SW480 (cell line): ENCODE results near the gene PPIL3.

Experiments
- DNase-seq: peaks from one replicate; pipeline ENCODE4 v3.0.0-alpha.2; 2016; ENCODE audit warnings: low spot score

PPIL3 gene

DNA sequence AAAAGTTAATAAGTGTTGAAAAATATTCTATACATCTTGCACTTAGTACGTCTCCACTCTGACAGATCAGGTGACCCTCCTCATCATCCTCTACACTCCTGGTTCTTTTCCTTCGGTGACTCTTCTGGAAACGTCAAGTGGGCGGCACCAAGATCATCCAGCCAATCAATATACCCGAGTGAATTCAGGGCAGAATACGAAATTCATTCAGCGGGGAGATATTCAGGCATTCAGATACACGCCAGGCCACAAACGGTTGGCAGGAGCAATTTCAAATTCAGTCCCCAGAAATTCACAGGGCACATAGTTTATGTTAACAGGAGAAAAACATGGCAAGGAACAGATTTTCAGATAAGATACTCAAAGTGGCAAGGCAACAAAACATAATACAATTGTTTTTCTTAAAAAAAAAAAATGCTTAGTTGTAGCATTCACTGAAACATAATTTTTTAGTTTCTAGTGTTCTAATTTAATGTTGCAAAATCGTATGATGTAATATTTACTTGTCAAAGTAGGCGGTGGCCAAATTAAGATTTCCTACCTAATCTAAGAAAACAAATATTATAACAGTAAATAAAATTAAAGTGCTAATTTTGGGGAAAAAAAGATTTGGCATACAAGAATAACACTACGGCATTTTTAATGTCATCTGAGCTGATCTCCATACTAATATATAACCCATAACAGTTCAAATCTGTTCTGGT is 28.6 kb downstream of the PPIL3 start:
- no peak for DNase-seq

DNA sequence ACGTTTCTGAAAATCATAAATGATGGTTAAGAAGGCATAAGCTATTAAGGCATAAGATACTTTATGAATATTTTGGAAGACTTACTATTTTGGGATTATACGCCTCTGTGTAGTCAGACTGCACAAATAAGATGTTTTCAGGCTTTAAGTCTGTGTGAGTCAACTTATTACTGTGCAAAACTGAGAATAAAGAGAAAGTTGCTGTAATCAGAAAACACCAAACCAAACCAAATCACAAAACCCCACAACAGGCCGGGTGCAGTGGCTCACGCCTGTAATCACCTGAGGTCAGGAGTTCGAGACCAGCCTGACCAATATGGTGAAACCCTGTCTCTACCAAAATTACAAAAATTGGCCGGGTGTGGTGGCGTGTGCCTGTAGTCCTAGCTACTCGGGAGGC is 32.1 kb downstream of the PPIL3 start:
- no peak for DNase-seq

DNA sequence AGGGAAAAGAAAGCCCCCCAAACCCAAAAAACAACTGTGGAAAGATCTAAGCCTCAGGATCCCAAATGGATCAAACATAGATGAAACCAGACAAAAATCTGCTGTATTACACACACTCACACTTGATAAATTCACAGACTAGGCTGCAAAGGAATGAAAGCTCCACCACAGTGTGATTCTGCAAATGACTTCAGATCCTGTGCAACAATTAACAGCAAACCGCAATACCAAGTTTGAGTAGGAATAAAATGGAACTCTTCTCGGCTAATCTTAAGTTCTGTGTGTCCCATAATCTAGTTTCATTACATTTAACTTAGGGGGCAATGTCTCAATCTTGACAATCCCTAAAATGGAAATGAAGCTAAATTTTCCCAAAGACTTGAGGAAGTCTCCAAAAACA is 36.3 kb downstream of the PPIL3 start:
- DNase-seq, result no peak

DNA sequence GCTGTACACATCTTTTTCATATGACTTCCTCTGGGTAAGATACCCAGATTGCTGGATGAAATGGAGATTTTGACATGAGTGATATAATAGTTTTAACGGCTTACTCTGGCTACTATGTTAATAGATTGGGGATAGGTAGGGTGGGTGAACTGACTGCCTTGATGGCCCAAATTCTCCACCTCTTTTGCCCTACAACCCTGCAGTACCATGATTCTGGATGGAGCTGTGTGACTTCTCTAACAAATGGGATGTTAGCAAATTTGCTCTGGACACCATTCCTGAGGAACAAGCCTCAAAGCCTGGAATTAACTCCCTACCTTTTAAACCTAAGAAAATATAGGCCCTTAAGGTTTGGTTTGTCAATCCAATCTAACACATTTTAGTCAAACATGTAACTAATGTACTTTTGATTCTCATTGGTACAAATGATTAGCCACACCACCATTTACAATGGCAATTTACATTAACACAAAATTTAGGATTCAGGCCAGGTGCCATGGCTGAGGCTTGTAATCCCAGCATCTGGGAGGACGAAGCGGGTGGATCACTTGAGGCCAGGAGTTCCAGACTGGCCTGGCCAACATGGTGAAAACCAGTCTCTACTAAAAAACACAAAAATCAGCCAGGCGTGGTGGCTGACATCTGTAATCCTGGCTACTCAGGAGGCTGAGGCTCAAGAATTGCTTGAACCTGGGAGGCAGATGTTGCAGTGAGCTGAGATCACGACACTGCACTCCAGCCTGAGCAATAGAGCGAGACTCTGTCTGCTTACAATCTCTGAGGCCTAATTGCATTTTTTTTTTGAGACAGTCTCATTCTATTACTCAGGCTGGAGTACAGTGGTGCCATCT is 37.3 kb downstream of the PPIL3 start:
- no peak for DNase-seq

DNA sequence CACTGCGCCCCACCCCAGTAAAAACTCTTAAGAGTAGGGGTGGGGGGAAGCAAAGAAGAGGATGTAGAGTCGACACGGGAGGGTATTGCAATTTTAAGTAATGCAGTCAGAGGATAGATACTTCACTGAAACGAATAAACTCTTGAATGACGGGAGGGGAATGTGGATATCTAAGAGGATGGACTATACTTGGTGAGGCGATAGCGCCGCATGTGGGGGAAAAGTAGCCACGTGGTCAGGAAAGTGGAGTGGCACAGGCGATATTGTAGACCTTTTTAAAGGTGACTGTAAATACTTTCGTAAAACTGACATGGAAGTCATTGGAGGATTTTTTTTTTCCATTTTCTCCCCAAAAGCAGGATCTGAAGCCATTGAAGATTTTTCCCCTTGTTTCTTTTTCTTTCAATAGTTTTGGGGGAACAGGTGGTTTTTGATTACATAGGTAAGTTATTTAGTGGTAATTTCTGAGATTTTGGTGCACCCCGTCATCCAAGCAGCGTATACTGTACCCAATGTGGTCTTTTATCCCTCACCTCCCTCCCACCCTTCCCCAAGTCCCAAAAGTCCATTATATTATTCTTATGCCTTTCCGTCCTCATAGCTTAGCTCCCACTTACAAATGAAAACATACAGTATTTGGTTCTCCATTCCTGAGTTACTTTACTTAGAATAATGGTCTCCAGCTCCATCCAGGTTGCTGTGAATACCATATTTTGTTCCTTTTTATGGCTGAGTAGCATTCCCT is 38.2 kb downstream of the PPIL3 start:
- no peak for DNase-seq

DNA sequence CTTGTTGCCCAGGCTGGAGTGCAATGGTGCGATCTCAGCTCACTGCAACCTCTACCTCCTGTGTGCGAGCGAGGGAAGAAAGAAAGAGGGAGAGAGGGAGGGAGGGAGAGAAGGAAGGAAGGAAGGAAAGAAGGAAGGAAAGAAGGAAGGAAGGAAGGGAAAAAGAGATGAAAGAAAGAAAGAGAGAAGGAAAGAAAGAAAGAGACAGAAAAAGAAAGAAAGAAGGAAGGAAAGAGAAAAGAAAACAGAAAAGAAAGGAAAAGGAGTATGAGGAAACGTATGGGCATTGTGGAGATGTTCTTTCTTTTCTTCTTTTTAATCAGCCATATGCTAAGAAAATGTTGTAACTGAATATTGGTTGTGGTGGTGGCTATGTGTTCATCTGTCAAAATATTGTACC is 40.9 kb downstream of the PPIL3 start:
- no peak for DNase-seq

DNA sequence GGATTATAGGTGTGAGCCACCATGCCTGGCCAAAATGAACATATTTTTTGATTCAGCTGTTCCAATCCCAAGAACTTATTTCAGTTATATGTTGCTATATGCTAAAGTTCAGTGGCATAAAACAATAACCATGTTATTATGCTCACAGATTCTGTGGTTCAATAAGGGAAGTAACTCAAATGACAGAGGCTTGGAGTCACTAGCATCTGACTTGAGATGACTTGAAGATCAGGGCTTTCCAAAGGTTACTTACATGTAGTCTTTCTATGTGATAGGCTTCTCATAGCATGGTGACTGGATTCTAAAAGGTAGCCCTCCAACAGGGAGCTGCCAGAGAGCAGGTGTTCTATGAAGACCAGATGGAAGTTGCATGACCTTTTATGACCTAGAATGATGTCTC is 41.6 kb downstream of the PPIL3 start:
- DNase-seq, result no peak

DNA sequence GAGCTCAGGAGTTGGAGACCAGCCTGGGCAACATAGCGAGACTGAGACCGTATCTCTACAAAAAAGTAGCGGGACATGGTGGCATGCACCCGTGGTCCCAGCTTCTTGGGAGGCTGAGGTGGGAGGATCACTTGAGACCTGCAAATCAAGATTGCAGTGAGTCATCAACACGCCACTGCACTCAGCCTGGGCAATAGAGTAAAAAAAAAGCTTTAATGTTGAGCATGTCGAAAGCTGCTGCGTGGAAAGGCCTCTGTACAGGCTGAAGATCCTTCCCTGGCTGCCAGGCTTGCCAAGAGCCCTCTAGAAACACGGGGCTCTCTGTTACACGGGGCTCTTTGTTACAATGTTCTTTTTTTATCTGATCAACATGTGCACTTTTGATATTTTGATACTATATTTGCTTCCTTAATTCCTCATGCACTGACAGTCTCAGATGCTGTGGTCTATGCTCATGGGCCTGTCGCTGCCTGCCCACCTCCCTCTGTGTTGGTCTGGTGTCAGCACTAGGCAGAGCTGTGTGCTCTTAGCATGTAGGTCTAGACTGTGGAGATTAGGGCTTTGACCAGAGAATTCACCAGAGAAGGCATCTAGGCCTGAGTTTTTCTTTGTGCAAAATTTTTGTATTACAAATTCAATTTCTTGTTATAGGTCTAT is 43.1 kb downstream of the PPIL3 start:
- DNase-seq, result no peak

DNA sequence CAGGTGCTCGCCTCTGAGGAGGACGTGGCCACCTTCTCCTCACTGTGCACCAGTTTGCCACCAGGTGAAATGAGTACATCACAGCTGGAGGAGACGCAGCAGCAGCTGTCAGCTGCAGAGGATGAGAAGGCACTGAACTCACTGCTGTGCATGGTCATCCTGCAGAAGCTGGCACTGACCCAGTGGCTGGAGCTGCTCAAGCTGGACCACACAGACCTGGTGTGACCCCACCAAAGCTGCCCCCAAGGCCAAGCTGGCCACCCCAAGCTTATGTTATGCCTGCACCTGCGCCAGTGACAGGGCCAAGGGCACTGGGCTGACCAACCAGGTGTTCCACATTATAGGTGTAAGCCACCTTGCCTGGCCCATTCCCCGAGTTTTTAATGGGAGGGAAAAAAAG is 43.7 kb downstream of the PPIL3 start:
- DNase-seq, result no peak

DNA sequence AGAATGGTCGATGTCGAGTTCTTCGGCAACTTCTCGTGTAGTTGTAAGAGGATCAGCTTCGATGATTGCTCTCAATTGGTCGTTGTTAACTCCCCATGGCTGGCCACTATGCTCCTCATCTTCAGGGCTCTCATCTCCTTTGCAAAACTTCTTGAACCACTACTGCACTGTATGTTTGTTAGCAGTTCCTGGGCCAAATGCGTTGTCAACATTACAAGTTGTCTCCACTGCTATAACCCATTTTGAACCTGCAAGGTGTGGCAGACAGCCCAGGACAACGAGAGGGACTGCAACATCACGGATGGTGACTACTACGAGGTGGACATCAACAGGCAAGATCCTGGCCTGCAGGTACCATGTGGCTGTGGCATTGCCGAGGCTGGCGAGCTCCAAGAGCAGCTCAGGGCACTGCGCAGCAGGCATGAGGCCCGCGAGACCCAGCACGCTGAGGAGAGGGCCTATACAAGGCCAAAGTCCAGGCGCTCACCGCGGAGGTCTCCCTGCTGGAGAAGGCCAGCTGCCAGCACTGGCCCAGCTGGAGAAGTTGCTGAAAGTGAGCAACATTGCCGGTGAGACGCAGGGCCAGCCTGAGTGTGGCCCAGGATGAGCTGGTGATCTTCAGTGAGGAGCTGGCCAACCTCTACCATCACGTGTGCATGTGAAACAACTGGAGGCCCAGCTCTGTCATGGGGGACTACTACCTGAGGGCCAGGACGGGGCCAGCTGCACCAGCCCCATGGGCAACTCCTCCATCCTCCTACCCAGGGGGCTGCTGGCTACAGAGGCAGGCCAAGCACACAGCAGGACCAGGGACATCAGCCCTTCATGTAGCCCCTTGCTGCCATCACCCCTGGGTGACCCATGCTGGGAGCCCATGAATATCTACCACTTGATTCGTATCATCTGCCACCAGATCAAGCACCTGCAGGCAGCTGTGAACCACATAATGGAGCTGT is 44.6 kb downstream of the PPIL3 start:
- no peak for DNase-seq

DNA sequence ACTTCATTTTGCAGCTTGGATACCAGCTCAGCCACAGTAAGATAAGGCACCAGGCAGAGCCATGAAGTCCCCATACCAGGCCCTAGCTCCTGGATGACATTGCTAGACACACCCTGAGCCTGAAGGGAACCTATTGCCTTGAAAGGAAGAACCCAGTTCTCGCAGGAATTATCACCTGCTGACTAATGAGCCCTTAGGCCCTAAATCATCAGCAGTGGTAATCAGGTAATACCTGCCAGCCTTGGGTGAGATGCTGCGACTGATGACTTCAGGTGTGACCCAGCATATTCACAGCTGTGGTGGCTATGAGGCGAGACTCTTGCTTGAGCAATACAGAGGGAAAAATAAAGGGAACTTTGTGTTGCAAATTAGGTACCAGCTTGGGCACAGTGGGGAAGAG is 49.4 kb downstream of the PPIL3 start:
- no peak for DNase-seq

DNA sequence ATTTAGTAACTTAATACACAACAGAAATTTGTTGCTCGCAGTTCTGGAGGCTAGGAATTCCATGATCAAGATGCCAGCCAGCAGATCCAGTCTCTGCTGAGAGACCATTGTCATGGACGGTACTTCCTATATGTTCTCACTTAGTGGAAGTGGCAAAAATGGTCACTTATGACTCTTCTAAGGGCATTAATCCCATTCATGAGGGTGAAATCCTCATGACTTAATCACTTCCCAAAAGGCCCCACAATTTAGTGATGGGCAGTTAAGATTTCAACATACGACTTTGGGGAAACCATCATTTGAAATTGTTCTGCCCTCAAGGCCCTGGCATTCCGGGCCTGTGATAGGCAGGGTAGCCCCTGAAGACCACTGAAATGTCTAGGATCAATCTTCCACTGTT is 54.2 kb downstream of the PPIL3 start:
- DNase-seq, result no peak

DNA sequence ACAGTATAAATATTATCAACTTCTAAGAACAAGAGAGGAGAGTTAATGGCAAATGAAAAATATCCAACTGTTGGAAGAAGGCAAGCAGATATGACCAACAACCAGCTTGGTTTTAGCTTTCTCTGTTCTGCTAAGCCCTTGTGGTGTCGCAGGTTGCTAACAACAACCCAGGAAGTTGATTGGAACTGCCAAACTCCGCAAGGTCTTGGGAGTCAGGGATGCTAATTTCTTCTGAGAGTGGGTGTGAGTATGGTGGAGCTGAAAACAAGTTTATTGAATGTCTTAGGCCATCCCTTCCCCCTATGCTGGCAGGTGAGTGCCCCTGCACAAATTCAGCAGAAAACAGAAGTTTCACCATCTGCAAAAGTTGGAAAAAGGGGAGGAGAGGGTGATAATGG is 59.6 kb downstream of the PPIL3 start:
- no peak for DNase-seq

DNA sequence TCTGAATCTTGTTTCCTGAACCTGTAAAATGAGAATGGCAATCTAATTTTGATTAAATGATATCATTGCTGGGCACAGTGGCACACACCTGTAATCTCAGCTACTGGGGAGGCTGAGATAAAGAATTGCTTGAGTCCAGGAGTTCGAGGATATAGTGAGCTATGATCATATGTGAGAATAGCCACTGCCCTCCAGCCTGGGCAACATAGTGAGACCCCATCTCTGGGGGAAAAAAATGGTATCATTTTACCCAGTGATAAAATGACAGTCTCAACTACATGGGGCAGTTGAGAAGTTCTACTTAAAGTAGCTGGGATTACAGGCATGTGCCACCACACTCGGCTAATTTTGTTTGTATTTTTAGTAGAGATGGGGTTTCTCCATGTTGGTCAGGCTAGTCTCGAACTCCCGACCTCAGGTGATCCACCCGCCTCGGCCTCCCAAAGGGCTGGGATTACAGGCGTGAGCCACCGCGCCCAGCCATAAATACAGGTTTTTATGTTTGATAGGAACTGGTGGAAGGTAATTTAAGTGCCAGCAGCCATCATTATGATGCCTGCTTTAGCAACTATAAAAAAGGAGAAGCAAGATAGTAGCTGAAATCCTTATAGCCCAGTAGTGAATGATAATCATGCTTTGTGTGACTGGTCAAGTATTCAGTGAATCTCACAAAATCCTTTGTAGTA is 60.2 kb downstream of the PPIL3 start:
- no peak for DNase-seq

DNA sequence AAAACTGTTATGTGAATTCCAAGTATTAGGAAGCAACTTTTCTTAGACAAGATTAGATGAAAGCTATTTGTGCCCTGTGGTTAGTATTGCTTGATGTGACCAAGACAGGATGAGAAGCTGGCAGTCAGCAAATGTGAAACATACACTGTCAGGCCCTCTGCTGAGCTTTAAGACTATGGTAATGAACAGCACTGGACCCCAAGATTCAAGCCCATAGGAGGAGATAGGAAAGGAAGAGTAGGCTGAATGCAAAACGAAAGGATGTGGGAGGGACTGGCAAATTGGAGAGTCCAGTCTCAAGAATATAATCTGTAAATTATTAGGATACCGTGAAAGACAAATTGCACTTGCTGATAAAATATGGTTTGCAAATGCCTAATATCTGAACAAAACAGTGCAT is 60.8 kb downstream of the PPIL3 start:
- DNase-seq, result no peak

DNA sequence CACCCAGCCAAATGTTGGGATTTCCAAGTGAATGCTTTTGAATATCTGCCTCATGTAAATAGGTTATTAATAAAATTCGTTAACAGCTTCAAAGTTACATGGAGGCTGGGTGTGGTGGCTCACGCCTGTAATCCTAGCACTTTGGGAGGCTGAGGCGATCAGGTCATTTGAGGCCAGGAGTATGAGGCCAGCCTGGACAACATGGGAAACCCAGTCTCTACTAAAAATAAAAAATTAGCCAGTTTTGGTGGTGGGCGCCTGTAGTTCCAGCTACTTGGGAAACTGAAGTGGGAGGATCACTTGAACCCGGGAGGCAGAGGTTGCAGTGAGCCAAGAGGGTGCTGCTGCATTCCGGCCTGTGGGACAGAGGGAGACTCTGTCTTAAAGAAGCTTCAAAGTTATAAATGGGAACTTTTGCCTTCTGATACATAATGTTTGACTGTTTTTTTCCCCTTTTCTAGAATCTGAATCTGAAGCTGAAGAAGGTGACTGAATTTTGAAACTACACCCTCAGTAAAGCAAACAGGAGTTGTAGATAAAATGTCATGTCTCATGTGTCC is 67.1 kb downstream of the PPIL3 start:
- no peak for DNase-seq
